ENCODE results near the gene LAMTOR2. TPM values are rescaled to one million over a fixed set of nuclear protein-coding genes. Genes with fewer than 3 reads are reported as not detected.

The LAMTOR2 gene
- total and polyA plus RNA-seq, 9 of the 15 experiments (the other 6 are each of a cell fraction or from before 2014, with no cell fraction given): 39.0 to 161 (median 74.6) TPM

GRCh38 chr1:156052862-156053767, 1.5 kb upstream of the LAMTOR2 start (continued):
- TF ChIP-seq ZNF655 (CRISPR knock-in tag; IDR thresholded peaks at IDR 0.05) (no peak), ZNF280B (CRISPR knock-in tag; IDR thresholded peaks at IDR 0.05) (no peak), SNRNP70 (optimal IDR thresholded peaks at IDR 0.05; ENCODE audit: low read depth, low read length) (no peak), ZNF280A (IDR thresholded peaks at IDR 0.05; ENCODE audit: low read depth, partially characterized antibody) (no peak), ZZZ3 (IDR thresholded peaks at IDR 0.05) (no peak), HLTF (IDR thresholded peaks at IDR 0.05) (0 out of 2 replicates have a peak, but pooled peaks have one; percentile 7), HNRNPUL1 (IDR thresholded peaks at IDR 0.05; ENCODE audit: low read length) (no peak), HINFP (tag; conservative IDR thresholded peaks at IDR 0.05; ENCODE audit: low read depth) (no peak), TGIF2 (CRISPR knock-in tag; IDR thresholded peaks at IDR 0.05) (no peak), E2F1 (CRISPR knock-in tag; IDR thresholded peaks at IDR 0.05) (no peak), FOXM1 (IDR thresholded peaks at IDR 0.05; ENCODE audit: low read depth) (no peak), FOXM1 (CRISPR knock-in tag; IDR thresholded peaks at IDR 0.05; ENCODE audit: low read depth) (no peak), ZKSCAN3 (CRISPR knock-in tag; IDR thresholded peaks at IDR 0.05) (no peak), SMARCB1 (IDR thresholded peaks at IDR 0.05; ENCODE audit: insufficient read length, low read depth) (no peak), BRF1 (IDR thresholded peaks at IDR 0.05; ENCODE audit: borderline replicate concordance, extremely low read depth, insufficient read length) (no peak), ZNF12 (CRISPR knock-in tag; IDR thresholded peaks at IDR 0.05) (no peak), PTTG1 (tag; IDR thresholded peaks at IDR 0.05; ENCODE audit: low read depth) (no peak), ZNF740 (CRISPR knock-in tag; IDR thresholded peaks at IDR 0.05) (peak; percentile 55; the same call in 1 of the 2 replicates), ZNF740 (tag; IDR thresholded peaks at IDR 0.05) (no peak)
